Mesodermal cell (in vitro differentiated cells): ENCODE measurements around the gene IL17RA.

ENCODE experiments used
- H3K27ac ChIP-seq: 2 replicates; pipeline ENCODE4 v1.7.0; 2013; ENCODE audit warnings: mild to moderate bottlenecking, low read depth, low read length, moderate library complexity; ENCODE audit not compliant: severe bottlenecking
- H3K36me3 ChIP-seq: 2 replicates; pipeline ENCODE4 v1.7.1; 2013; ENCODE audit warnings: mild to moderate bottlenecking, low read length, moderate library complexity; ENCODE audit not compliant: control insufficient read depth, insufficient read depth
- H3K4me1 ChIP-seq: one replicate; pipeline ENCODE4 v1.7.1; 2013; ENCODE audit warnings: mild to moderate bottlenecking, low read length; ENCODE audit not compliant: insufficient read depth, control insufficient read depth, poor library complexity, severe bottlenecking
- H3K4me3 ChIP-seq: 2 replicates; pipeline ENCODE4 v1.7.0; 2013; ENCODE audit warnings: low read length, control low read depth, mild to moderate bottlenecking; ENCODE audit not compliant: insufficient read depth, poor library complexity, severe bottlenecking; ENCODE audit errors: extremely low read depth
- H3K9me3 ChIP-seq: 2 replicates; pipeline ENCODE4 v1.7.1; 2013; ENCODE audit warnings: mild to moderate bottlenecking, low read length, moderate library complexity; ENCODE audit not compliant: control insufficient read depth
- WGBS, 2 experiments: methylation state at CpG; one replicate each; pipeline ENCODE4 v1.1.5; 2013; ENCODE audit warnings: missing lambda C conversion rate in 2 of 2; ENCODE audit not compliant: insufficient coverage in 2 of 2; 5-methylcytosine and 5-hydroxymethylcytosine counted together

The IL17RA gene

DNA sequence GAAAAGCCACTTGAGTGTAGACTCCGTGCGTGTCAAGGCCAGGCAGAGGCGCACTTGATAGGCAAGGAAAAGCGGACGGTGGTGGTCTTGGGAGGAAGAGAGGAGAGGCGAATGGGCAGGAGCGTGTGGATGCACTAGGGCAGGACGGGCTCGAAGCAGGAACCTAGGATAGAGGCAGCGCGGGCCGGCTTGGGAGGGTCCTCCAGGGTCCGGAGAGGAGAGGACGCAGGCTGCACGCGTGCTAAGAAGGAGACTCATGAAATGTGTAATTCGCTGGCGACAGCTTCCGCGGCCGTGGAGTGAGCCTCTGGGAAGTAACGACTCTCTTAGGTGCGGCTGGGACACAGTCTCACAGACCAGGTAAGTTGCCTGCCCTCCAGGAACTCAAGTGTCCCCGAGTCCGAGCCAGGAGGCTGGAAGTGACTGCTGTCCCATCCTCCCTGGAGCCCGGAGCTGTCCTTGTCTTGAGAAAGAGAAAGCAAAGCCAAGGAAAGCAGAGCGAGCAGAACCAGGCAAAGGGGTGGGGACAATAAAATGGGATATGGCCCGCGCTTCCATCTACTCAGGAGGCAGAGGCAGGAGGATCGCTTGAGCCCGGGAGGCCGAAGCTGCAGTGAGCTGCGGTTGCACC is 874 bp upstream of the IL17RA start:
- no peak overlapping the region for H3K27ac ChIP-seq
- peak overlapping the region; percentile 76 for H3K4me3 ChIP-seq
- 93 to 94% methylated on average over 26 to 32 of the region's 33 CpGs for WGBS, 2 experiments
- no peaks in the 10 kb centered on the region for H3K36me3 ChIP-seq
- H3K4me1 ChIP-seq, result no peaks in the 10 kb centered on the region
- H3K9me3 ChIP-seq, result no peaks in the 10 kb centered on the region

GRCh38 chr22:17085277-17086181 is 729 bp downstream of the IL17RA start:
- Histone ChIP-seq H3K4me3 (peak overlapping the region; percentile 76), H3K4me1 (no peaks in the 10 kb centered on the region), H3K27ac (no peak overlapping the region), H3K36me3 (no peaks in the 10 kb centered on the region), H3K9me3 (no peaks in the 10 kb centered on the region)
- WGBS, 2 experiments, result 3% methylated on average over 63 to 85 of the region's 92 CpGs

- Histone ChIP-seq H3K27ac (no peak overlapping the region), H3K4me1 (no peaks in the 10 kb centered on the region), H3K9me3 (no peaks in the 10 kb centered on the region), H3K4me3 (peak overlapping the region; percentile 76), H3K36me3 (no peaks in the 10 kb centered on the region)
- WGBS, 2 experiments, result 81 to 86% methylated on average over 4 to 7 of the region's 7 CpGs
Measured at GRCh38 chr22:17086296-17086695, 1.5 kb downstream of the IL17RA start.

- Histone ChIP-seq H3K4me3 (no peak overlapping the region), H3K9me3 (no peaks in the 10 kb centered on the region), H3K4me1 (no peaks in the 10 kb centered on the region), H3K36me3 (no peaks in the 10 kb centered on the region), H3K27ac (no peak overlapping the region)
- 73 to 88% methylated on average over 8 to 9 of the region's 10 CpGs for WGBS, 2 experiments
Measured at GRCh38 chr22:17086788-17087497, 2.1 kb downstream of the IL17RA start.

DNA sequence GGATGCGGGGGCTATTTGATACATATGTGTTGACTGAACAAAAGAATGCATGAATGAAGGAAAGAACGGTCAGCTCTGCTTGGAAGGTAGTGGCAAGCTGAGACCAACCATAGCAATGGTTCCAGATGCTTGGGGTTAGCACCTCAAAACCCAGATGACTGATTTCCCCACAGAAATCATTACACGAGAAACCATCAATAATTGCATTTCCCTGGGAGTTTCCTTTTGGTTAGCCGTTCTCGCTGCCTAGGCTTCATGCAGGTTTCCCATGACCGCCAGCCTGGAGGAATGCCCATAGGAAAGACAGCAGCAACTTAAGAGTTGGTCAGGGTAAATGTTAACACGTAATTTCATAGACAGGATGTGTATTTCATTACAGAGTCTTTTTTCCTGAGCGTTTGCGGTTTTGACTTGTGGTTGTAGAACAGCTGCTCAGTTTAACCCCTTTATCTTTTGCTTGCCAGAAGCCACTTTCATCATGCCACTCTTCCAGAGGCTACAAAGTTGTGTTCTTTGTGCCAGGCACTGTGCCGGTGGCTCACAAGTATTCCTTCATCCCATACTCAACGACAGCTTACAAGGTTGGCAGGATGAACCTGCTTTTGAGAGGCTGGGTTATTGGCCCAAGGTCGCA is 2.8 kb downstream of the IL17RA start:
- H3K4me3 ChIP-seq, result no peak overlapping the region
- H3K36me3 ChIP-seq, result no peaks in the 10 kb centered on the region
- H3K4me1 ChIP-seq, result no peaks in the 10 kb centered on the region
- H3K9me3 ChIP-seq, result no peaks in the 10 kb centered on the region
- 88 to 96% methylated on average over 9 to 11 of the region's 12 CpGs for WGBS, 2 experiments
- H3K27ac ChIP-seq, result no peak overlapping the region

GRCh38 chr22:17090550-17090949 is 5.8 kb downstream of the IL17RA start:
- Histone ChIP-seq H3K4me1 (no peaks in the 10 kb centered on the region), H3K9me3 (no peaks in the 10 kb centered on the region), H3K36me3 (no peaks in the 10 kb centered on the region), H3K27ac (no peak overlapping the region), H3K4me3 (no peak overlapping the region)

DNA sequence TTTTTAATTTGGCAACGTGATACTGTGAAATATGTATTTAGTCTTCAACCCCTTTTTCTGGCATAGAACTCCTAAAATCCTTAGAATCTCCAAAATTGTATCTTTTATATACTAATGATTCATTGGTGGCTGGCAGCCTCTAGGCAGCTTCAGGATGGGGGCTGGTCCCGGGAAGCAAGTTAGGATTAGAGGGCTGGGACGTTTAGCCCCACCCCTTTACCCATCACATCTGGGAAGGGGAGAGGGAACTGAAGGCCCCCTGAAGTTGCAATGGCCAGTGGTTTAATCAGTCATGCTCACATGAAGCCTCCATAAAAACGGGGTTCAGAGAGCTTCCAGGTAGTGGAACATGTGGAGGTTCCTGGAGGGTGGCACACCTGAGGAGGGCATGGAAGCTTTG is 7.1 kb downstream of the IL17RA start:
- no peak overlapping the region for H3K27ac ChIP-seq
- no peaks in the 10 kb centered on the region for H3K36me3 ChIP-seq
- no peak overlapping the region for H3K4me3 ChIP-seq
- no peaks in the 10 kb centered on the region for H3K9me3 ChIP-seq
- H3K4me1 ChIP-seq, result no peaks in the 10 kb centered on the region
- WGBS, 2 experiments, result 50 to 80% methylated on average over 2 to 3 of the region's 4 CpGs

DNA sequence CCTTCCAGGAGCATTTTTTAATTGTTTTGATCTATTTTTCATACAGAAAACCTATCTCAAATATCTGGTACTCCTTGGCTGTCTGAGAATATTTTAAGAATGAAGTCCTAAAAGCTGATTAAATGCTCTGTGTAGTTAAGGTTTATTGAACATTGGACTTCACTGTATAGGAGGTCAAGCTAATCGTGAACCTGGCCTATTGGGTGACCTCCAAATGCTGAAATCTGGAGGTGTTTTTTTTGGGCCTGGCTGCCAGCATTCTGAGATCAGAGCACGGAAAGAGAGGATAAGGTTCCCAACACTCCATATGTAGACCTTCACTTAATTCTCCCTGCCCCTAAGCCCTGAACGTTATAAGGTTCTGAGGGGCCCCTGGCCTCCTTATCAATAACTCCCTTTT is 8.3 kb downstream of the IL17RA start:
- Histone ChIP-seq H3K27ac (no peak overlapping the region), H3K9me3 (no peaks in the 10 kb centered on the region), H3K4me1 (no peaks in the 10 kb centered on the region), H3K4me3 (no peak overlapping the region), H3K36me3 (peaks cover 8% of the 10 kb centered on the region)
- 88 to 93% methylated on average over 3 of the region's 3 CpGs for WGBS, 2 experiments

DNA sequence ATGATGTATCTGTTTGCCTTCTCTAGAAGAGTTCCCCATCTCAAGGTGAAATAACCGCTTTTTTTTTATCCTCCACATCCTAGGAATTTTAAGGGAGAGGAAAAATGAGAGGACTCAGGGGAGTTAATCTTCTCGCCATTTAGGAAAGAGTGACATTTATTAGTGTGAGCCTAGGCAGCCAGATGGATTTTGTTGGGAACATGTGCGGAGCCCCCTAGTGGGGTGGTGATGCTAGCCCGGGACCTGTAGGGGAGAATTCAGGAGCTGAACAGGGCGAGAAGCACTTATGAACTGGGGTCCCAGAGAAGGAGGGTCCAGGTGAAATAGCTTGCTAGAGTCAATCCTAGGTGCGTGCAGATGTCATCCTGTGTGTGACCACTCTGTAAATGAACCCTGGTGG is 10.7 kb downstream of the IL17RA start:
- 72 to 86% methylated on average over 4 to 5 of the region's 6 CpGs for WGBS, 2 experiments
- H3K27ac ChIP-seq, result no peak overlapping the region
- no peak overlapping the region for H3K4me3 ChIP-seq
- no peaks in the 10 kb centered on the region for H3K9me3 ChIP-seq
- peaks cover 29% of the 10 kb centered on the region for H3K36me3 ChIP-seq
- H3K4me1 ChIP-seq, result no peaks in the 10 kb centered on the region

GRCh38 chr22:17096071-17096470 is 11.3 kb downstream of the IL17RA start:
- Histone ChIP-seq H3K4me3 (no peak overlapping the region), H3K27ac (no peak overlapping the region), H3K9me3 (no peaks in the 10 kb centered on the region), H3K4me1 (no peaks in the 10 kb centered on the region), H3K36me3 (peaks cover 34% of the 10 kb centered on the region)
- WGBS, 2 experiments, result 93 to 98% methylated on average over 6 to 7 of the region's 7 CpGs
